ENCODE measurements around the gene ZNF414.

Gene ZNF414

DNA sequence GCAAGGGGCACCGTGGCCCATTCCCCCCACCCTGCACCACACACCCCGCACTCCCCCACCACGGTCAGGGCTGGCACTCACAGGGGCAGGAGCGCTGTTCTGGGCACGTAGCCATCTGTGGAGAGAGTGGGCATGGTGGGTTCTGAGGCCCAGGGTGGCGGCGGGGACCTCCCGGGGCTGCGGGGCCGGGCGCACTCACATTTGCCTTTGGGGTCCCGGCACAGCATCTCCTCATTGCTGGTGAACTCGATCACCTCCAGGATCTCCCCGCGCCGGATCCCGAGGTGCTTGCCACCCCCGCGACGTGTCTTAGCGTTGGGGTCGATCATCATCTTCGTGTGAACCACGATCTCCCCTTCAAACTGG is 23.6 kb downstream of the ZNF414 start:
- no peak for DNase-seq (ENCODE audit: low spot score)

DNA sequence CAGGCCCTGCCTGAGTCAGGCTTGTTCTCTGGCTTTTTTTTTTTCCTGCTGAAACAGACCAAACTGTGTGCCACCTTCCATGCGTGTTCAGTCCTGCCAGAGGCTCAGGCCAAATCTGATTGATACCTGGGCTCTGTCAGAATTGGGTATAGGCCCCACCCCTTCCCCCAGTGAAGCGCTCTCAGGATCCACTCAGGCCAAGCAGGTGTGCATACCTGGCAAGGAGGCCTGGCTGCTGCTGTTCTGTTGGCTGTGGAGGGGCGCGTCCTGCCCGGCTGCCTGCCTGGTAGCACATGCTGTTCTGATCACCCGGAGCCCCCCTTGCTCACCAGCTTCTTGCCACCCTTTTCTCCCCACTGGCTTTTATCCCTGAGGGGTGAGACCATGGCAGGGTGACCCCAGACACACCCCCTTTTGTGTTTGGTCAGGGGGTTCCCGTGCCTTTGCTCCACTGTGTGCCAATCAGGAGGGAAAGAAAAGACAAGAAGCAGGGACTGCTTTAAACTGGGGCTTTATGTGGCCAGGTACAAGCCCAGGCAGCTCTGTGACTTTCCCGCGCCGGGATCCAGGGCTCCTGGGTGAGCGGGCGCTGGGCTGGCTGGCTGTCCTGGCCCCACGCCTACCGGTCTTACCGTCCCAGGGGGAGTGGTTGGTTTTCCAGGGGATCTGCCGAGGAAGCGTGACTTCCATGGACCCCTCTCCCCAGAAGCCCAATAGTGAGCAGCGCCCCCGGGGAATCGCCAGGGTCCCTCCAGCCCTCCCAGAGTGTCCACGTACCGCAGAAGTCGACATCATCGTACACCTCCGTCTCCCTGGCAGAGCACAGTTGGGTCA is 24.2 kb downstream of the ZNF414 start:
- DNase-seq (ENCODE audit: low spot score) = no peak

DNA sequence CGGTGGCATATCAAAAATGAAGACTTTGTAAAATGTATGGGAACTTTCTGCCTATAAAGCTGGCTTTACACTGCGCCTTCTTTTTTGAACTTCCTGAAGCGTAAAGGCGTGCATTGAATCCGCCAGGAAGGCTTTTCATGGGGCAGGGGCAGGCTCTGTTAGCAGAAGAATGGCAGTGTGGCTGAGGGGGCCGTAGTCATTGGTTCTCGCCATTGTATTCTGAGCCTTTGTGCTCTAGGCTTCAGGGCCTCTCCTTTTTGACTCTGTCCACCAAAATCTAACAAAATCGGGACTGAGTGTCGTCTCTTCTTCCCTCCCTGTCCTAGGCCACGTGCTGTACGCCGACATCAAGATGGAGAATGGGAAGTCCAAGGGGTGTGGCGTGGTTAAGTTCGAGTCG is 25.6 kb downstream of the ZNF414 start:
- no peak for DNase-seq (ENCODE audit: low spot score)

DNA sequence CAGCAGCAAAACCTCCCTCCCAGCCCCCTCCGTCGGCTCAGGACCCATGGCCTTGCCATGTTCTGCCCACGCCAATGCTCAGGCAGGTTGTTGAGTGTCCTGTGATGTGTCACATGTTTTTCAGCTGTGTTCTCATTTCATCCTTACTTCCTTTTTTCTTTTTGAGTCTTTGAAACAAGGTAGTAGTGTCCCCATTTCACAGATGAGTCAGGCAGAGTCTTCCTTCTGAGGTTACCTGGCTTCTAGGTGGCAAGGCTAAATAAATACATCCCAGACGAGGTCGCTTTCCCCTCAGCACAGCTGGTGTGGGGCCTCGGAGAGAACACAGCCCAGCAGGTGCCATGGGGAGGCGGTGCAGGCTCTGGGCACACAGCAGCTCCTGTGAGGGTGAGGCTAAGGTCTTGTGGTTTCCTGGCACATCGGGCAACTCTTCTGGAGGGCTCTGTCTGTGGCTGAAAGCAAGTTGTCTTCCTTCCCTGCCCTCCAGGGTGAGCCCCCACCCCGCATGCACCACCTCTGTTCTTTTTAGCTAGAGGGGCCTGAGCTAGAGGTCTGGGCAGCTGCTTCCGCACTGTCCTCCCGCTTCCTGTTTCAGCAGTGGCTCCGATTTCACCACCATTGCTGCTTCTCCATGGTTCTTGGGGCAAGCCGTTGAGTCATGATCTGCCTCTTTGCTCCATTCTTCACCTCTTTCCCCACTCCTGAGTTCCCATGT is 26.7 kb downstream of the ZNF414 start:
- DNase-seq (ENCODE audit: low spot score) = no peak

DNA sequence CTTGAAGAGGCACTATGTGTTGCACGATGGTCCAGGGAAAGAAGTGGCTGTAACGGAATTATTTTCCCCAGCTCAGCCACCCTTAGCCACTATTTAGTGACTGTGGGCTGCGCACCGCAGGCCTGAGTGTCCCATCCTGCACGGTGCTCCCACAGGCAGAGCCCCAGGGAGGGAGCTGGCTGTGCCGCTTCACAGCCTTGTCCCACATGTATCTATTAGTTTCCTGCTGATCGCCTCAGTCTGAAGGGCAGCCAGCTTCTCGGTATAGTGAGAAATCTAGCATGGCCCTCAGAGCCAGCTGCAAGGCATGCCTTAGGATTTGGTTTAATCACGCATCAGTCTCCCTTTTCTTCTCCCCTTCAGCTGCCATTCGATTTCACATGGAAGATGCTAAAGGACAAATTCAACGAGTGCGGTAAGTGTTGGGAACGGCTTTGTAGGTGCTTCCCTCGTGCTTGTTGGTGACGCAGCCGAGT is 27.3 kb downstream of the ZNF414 start:
- no peak for DNase-seq (ENCODE audit: low spot score)

DNA sequence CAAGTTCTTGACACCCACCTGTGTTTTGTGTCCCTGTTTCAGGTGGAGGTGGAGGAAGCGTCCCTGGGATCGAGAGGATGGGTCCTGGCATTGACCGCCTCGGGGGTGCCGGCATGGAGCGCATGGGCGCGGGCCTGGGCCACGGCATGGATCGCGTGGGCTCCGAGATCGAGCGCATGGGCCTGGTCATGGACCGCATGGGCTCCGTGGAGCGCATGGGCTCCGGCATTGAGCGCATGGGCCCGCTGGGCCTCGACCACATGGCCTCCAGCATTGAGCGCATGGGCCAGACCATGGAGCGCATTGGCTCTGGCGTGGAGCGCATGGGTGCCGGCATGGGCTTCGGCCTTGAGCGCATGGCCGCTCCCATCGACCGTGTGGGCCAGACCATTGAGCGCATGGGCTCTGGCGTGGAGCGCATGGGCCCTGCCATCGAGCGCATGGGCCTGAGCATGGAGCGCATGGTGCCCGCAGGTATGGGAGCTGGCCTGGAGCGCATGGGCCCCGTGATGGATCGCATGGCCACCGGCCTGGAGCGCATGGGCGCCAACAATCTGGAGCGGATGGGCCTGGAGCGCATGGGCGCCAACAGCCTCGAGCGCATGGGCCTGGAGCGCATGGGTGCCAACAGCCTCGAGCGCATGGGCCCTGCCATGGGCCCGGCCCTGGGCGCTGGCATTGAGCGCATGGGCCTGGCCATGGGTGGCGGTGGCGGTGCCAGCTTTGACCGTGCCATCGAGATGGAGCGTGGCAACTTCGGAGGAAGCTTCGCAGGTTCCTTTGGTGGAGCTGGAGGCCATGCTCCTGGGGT is 28.2 kb downstream of the ZNF414 start:
- no peak for DNase-seq (ENCODE audit: low spot score)

DNA sequence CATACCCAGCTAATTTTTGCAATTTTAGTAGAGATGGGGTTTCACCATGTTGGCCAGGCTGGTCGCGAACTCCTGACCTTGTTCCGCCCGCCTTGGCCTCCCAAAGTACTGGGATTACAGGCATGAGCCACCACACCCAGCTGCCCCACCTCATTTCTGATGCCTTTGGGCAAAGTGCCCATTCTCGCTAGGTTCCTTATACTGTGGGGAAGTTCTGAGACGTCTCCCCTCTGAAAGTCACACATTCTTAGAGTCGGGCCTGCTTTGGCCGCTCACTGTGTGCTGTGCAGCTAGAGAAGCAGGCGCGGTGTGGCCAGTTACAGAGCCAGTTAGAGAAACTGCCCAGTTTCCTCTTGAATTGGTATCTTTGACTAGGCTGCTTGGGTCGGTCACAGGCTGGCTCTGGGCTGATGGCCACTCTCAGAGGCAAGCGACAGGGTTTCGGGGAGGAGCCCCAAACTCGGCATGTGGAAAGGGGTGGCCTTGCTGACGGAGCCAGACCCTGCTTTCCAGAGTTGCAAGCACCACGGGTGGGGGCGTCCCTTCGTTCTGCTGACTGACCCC is 29.6 kb downstream of the ZNF414 start:
- DNase-seq (ENCODE audit: low spot score) = no peak

DNA sequence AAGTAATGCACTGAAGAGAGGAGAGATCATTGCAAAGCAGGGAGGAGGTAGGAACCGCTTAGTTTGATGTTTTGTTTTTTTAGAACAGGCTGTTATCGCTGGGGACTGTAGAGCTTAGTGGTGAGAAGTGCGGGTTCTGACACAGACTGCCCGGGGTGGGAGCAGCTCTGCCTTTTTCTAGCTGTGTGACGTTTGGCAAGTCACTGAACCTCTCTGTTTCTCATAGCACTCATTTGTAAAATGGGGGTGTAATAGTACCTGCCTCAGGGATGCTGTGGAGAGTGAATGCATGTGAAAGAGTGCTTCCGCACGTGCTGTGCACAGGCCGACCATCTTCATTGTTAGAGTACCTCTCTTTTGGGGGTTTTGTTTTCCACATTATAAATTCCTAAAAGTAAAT is 30.8 kb downstream of the ZNF414 start:
- DNase-seq (ENCODE audit: low spot score) = no peak

DNA sequence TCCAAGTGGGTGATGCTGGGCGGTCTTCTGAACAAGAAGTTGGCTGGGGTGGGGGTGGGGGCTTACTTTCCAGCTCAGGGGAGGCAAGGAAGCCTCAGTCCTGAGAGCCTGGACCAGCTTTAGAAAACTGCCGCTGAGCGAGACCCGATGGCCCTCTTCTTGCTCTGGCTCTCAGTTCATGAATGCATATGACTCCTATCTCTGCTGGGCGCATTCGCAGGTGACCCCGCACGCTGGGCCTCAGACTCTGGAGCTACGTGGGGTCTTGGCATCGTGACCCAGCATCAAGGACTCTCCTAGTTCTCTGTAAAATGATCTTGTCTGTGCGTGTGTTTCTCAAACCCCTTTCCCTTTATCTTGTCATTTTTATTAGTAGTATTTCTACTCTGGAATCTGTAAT is 31.3 kb downstream of the ZNF414 start:
- no peak for DNase-seq (ENCODE audit: low spot score)

DNA sequence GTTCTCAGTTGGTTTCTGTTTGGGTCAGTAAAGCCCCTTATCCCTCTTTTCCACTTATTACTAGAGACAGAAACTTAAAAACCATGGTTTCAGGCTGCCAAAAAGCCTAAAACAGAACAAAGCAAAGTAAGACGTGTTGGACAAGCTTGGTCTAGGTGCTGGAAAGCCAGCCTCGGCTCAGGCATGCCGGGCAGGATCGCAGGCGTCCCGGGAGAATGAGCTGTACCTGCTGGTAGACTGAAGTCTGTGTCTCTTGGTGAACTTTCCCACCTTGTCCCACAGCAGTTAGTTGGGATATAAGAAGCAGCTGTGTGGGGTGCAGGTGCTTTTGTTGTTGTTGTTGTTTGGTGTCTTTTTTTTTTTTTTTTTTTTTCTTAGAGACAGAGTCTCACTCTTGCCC is 32.4 kb downstream of the ZNF414 start:
- DNase-seq (ENCODE audit: low spot score) = no peak

DNA sequence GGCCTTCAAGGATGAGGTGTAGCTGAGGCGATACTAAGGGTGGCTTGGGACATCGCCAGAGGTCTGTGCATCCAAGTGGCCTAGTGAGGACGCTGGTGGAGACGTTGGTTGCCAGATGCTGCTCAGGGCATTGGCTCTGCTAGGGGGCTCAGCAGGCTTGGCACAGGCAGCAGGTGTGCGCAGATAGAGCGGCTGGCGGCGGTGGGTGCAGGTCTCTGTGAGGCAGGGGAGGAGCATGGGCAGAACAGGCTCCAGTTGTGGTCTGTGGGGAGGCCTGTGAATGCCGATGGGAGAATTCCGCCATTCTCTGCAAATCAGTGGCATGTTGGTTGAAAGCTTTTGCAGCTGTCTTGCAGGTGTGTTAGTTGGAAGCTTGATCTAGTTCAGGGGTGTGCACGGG is 32.8 kb downstream of the ZNF414 start:
- DNase-seq (ENCODE audit: low spot score) = no peak

DNA sequence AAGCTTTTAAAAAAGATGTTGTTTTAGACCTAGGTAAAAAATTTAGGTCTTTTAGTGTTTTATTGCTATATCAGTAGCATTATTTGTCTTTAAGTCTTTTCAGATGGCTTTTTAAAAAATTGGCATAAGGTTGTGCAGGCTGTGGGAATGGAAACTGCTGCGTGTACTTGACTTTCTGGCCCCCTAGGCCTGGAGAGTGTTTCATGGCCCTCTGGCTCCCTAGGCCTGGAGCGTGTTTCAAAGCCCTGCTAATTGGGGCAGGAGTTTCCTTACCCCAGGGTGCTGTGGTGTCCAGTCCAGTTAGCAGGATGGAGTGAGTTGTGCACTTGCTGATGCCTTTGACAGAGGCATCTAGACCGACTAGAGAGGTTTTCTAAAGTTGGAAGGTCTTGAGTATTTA is 35.4 kb downstream of the ZNF414 start:
- no peak for DNase-seq (ENCODE audit: low spot score)

DNA sequence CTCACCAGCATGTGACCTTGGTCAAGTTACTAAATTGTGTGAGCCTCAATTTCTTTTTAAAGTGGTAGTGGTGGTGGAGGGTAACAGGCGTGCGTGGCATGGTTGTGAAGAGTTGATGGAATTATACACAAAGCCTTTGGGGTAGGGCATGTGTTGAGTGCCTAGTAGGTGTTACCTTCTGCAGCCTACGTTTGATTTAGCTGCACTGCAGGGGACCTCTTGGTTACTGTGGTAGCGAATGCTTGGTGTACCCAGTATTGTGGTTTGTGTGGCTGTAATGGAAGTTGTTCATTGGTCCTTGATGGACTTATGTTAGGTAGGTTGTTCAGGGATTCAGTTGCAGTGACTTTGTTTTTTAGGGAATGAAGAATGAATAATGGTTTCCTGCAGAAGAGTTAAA is 36.1 kb downstream of the ZNF414 start:
- no peak for DNase-seq (ENCODE audit: low spot score)

DNA sequence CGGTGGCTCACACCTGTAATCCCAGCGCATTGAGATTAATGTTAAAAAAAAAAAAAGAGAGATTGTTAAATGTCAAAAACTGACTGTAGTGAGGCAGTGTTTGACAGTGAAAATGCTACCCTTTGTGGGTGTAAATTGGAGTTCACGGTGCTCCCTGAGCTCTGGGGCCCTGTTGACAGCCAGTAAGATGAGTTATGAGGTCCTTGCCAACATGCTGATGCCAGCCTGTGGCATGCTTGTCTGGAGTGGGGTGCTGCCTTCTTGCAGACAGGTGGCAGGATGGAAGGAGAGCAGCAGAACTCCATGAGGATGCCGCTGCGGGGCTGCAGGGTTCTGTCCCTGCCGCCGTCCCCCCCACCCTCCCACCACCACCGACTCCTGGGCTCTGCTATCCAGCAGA is 37.4 kb downstream of the ZNF414 start:
- DNase-seq (ENCODE audit: low spot score) = no peak

DNA sequence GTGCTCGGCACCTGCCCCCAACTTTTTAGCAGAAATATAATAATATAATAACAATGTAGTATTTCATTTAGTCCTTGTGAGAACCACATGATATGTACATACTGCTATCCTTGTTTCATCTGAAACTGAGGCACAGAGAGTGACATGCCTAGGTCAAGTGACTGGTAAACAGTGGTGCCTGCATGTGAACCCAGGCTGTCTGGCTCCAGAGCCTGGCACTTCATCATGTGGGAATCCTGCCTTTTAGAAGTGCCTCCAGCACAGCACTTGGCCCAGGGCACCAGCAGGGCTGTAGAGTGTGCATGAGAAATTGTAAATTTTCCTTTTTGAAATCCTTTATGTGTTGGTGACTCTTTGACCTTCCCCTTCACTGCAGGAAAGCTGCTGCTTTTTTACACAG is 39.0 kb downstream of the ZNF414 start:
- no peak for DNase-seq (ENCODE audit: low spot score)

DNA sequence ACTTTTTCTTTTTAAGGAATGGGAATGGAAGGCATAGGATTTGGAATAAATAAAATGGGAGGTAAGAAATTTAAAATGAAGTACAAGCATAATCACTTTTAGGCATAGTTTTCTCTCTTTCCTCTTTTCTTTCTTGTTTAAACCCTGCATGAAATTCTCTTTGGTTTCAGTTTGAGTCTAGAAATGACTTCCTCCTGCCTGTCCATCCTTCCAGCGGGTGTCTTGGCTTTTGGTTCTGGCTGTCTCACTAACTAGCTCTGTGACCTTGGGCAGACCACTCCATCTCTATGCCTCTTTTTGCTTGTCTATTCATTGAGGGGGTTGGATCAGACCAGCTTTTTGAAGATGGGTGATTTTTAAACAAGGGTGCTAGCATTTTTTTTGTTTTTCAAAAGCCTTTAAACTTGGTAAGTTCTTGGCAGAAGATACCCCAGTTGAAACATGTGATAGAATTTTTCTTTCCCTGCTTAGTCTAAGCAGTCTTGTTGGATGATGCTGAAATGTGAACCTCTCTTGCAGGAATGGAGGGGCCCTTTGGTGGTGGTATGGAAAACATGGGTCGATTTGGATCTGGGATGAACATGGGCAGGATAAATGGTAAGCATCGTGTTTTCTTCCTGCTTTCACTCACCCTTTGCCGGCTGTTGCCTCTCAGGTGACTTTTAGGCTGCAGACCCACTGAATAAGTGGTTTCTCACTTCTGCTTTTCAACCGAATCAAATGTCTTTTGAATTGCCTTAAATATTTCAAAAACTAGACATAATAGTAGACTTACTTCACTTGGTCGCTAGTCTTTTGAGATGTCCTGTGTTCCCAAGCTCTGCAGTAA is 40.1 kb downstream of the ZNF414 start:
- DNase-seq (ENCODE audit: low spot score) = no peak

DNA sequence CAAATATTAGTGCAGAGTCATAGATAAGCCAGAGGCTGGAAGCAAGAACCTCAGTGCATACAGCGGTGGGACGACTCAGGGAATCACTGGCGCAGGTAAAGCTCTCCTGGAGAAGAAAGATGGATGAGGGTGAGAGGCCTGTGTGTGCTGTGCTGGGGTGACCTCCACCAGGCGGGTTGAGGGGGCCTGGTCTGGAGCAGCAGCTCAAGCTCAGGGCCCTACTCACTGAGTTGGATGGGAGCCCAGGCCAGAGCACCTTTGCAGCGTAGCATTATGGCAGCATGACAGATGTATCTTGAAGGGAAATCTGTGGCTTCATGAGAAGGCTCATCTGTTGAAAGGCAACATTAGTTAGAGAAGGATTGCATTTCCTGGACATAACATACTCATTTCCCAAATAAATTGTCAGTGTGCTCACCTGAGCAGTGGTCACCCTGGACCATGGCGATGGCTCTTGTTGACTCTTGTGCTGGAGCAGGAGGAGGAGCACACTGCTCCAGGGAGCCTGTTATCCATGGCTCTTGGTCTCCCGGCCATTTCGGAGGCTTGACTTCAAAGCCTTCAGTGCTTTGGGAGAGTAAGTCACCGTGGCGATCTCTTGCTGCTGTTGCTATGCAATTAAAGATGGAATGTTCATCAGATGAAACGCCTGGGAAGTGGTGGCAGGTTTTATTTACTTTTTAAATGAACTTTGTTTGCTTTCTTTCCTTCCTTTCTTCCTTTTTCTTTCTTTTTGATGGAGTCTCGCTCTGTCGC is 44.2 kb downstream of the ZNF414 start:
- no peak for DNase-seq (ENCODE audit: low spot score)

DNA sequence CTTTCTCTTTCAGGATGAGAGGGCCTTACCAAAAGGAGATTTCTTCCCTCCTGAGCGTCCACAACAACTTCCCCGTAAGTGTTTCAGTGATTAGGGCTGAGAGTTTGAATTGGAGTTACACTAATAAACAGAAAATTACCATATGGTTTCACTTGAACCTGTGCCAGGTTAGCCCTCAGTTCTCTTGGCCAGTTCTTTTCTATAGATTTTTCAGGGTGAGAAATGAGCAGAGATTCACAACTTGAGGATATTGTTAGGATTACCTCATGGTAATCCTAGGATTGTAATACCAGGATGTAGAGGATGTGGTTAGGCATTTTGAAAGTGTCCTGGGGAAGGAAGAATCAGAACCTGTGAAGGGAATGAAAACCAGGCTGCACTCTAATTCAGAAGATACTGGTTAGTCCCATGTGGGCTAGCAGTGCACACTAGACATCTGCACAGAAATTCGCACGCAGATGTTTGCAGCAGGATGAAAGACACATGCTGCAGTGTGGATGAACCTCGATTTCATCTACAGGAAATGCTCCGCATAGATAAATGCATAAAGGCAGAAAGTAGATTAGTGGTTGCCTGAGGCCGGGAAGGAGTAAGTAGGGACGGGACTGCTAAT is 45.1 kb downstream of the ZNF414 start:
- no peak for DNase-seq (ENCODE audit: low spot score)

DNA sequence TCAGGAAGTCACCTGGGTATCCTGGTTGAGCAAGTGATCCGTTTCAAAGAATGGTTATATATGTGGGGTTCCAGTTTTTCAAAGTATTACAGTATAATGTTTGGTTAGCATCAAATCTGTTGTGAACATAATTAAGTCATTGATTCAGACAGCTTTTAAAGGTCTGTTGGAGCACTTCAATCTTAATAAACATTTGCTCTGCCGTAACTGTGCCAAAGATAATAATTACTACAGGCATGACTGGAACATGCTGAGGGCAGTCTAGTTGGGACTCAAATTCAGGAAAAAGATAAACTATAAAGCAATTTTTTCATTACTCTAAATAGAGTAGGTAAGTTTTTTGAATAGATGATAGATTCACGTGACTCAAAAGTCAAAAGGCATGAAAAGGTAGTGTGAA is 45.8 kb downstream of the ZNF414 start:
- no peak for DNase-seq (ENCODE audit: low spot score)

DNA sequence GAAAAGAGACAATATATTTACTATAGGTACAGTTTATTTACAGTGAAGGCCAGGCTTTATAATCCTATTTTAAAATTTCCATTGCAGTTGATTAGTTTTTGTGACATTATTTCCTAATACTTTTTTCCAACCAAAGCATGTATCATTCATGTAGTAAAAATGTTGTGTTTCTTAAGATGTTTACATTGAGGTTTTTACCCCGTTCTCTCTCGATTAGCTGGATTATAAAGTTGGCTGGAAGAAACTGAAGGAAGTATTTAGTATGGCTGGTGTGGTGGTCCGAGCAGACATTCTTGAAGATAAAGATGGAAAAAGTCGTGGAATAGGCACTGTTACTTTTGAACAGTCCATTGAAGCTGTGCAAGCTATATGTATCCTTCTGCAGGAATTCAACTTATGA is 47.9 kb downstream of the ZNF414 start:
- DNase-seq (ENCODE audit: low spot score) = no peak
